AG09319 (cell line): ENCODE data around the gene HPN.

Experiments used
- DNase-seq: peaks from one replicate; pipeline ENCODE4 v3.0.0-alpha.2; 2010; ENCODE audit warnings: low read depth; ENCODE audit errors: extremely low read depth
- CTCF ChIP-seq: IDR thresholded peaks from 2 replicates; pipeline ENCODE4 v1.5.1; 2011; ENCODE audit warnings: low read depth, mild to moderate bottlenecking, inconsistent platforms, low read length, moderate library complexity

HPN gene

GRCh38 chr19:35059799-35060091 is 18.2 kb downstream of the HPN start:
- DNase-seq: no peak

GRCh38 chr19:35060160-35060855 is 18.8 kb downstream of the HPN start:
- DNase-seq: no peak
- TF ChIP-seq CTCF: no peak

More at GRCh38 chr19:35059799-35060091, 18.2 kb downstream of the HPN start:
- no peak for TF ChIP-seq CTCF

GRCh38 chr19:35061583-35062373 is 20.3 kb downstream of the HPN start:
- no peak for TF ChIP-seq CTCF
- DNase-seq: no peak

- TF ChIP-seq CTCF: no peak
- DNase-seq: no peak
Measured at GRCh38 chr19:35062942-35063341, 21.4 kb downstream of the HPN start.

- no peak for DNase-seq
- TF ChIP-seq CTCF: no peak
Measured at GRCh38 chr19:35063940-35064818, 22.7 kb downstream of the HPN start.

- DNase-seq: no peak
- TF ChIP-seq CTCF: no peak
Measured at GRCh38 chr19:35065574-35065973, 24.1 kb downstream of the HPN start.
